DMS79 treated with DMSO at 0.1 percent for 48 hours (cell line): ENCODE data around the gene SSPN.

ENCODE experiments used
- DNase-seq: peaks from one replicate; lab custom pipeline; 2025; lab: John Stamatoyannopoulos, UW

SSPN gene

DNA sequence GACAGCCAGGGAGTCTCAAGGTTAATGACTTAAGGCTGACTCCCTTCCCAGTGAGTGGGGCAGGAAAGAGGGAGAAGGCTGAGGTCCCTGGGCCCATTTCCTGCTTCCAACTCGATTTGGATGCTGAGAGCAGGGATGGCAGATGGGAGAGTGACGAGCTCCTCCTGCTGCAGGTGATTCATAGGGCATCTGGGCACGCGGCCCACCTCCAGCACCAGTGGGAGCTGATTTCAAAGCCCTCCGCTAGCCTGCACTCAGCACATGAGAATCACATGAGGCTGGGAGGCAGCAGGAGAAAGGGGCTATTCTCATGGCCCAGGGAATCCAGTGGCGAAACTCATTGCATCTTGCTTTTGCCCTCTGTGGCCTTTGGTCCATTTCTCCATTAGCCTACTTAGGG lies 90.8 kb downstream of the SSPN start:
- no peak for DNase-seq

GRCh38 chr12:26287671-26288381 lies 92.5 kb downstream of the SSPN start:
- DNase-seq = no peak

DNA sequence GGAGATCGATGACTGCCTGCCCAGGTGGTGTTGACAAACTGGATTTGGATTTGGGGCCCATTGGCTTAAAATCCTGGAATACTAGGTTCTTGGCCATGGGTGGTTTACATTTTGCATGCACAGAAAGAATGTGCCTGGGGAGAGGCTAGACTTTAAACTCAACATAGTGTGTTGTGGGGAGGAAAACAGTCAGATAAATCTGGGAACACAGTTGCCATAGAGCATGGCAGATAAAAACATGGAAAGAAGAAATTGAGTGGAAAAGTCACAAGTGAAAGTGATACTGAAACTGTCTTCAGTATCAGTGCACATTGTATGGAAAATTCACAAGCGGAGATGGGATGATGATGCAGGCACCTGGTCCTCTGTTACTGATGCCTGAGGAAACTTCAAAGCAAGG lies 95.2 kb downstream of the SSPN start:
- no peak for DNase-seq

DNA sequence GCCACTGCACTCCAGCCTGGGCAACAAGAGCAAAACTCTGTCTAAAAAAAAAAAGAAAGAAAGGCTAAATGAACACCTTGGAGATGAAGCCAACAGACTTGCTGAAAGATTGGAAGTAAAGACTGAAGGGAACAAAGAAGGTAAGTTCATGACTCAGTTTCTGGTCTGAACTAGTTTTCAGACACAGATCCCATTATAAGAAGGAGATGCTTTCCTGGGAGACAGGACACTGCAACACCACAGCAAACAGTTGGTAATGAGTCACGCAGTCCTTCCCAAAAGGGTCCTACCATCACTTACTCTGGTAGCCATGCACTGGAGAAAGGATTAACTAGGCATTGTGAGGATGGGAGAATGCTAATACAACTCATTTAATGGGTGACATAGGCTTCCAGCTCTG lies 97.2 kb downstream of the SSPN start:
- no peak for DNase-seq

- peak; percentile 77 for DNase-seq
These were observed 98.2 kb downstream of the SSPN start for GRCh38 chr12:26293612-26294011.

DNA sequence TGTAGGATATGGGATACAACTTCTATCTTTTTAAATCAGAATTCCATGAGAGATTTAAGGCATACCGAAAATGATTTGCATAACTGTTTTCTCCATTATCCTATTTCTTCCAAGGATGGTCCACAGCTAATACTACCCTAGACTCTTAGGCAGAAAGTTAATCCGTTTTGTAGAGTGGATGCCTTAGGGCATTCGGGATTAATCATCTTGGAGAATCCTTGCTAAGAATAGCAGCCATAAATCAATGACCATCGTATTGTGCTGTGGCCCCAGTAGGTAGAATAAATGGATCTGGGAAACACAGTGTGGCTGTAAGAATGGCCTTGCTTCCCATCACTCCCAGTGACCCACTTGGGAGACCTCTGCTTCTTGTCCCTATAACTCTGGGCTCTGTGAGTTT lies 99.6 kb downstream of the SSPN start:
- DNase-seq = no peak

- DNase-seq = no peak
These were observed 102.2 kb downstream of the SSPN start for GRCh38 chr12:26297396-26298070.

DNA sequence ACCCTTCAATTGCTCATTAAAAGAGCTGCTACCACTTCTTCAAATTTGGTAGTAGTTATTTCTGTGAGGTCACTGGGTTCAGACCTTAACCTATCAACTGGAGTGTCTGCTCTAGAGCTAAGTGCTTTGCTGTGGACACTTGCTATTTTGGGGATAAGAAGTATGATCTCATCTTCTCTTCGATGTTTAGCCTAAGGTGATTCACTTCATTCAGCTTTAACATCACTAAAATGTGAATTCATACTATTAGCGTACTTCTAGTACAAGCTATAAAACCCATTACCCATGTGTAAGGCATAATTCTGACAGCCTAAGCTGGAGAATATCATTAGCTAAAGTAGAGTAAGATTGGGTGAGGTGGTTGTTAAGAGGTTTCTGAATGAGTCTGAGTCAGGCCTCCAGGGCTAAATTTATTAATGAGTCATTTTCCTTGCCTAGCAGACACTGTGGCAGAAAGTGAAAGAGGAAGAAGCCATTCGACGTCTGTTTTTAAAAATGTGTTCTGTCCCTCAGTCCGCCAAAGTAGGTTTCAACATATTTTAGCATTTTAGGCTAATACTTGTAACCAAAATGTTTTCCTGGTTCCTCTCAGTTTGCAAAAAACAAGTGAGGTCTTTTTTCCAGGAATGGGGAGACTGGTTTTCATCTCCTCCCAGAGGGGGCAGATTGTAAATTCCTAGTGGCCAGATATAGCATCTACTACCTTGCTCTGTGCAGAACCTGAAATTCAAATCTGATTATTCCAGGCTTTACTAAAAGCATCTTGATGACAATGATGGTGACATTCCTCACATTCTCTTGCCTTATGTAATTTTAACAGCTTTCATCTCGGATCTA lies 103.6 kb downstream of the SSPN start:
- DNase-seq = peak; percentile 61

- DNase-seq = no peak
These were observed 104.4 kb downstream of the SSPN start for GRCh38 chr12:26299751-26300150.
